Smooth muscle cell of the coronary artery (primary cell): Measurements from ENCODE around the gene CNIH2. TPM values are rescaled to one million over a fixed set of nuclear protein-coding genes. Genes with fewer than 3 reads are reported as not detected.

ENCODE experiments used
- total RNA-seq: library from RNA; depleted of rRNA; stranded (reverse); fragments of >200 nt; gene quantifications from 2 replicates; pipeline ENCODE4 v1.2.3, GENCODE V29; 2014; ENCODE audit warnings: low replicate concordance

Gene CNIH2
- total RNA-seq: 0.45 TPM in 1 of 2 replicates, not detected in the other

DNA sequence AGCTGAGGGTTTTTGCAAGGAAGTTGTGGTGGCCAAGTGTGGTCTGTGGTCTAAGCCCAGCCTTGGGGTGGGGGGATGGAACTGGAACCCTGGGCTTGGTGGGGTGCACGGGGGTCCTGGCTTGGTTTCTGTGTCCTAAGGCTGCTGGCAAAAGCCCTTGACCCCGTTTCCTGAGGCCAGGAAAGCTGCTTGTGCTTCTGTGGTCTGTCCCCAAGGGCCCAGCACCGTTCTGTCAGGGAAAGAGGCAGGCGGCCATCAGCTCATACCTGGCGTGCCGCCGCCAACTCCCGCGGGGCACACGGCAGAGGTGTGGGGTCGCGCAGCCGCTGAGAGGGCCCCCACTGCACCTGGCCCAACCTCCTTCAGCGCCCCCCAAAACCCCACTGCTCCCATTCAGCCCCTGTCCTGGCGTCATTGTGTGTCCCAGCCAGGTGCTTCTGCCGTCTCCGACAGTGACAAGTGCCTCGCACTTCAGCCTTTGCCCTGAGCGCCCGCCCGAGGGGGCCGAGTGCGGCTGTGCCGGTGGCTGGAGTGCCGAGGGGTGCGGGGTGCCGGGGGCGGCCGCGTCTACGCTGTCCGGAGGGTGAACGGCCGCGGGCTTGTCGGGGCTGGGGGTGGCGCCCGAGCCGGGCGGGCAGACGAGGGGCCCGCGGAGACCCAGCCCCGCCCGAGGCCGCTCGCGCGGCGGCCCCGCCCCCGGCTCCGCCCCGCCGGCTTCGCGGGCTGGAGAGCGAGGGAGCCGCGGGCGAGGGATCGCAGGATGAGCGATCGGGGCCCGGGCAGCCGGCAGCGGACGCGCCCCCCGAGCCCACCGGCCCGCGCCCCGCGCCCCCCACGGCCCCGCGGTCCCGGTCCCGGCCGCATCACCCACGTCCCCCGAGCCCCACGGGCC lies at the start of gene CNIH2:
Gene CNIH2 (plus strand): TSS at position 705 of the 892 bp plus-strand sequence. CDS start 282 bp downstream, outside the sequence.

DNA sequence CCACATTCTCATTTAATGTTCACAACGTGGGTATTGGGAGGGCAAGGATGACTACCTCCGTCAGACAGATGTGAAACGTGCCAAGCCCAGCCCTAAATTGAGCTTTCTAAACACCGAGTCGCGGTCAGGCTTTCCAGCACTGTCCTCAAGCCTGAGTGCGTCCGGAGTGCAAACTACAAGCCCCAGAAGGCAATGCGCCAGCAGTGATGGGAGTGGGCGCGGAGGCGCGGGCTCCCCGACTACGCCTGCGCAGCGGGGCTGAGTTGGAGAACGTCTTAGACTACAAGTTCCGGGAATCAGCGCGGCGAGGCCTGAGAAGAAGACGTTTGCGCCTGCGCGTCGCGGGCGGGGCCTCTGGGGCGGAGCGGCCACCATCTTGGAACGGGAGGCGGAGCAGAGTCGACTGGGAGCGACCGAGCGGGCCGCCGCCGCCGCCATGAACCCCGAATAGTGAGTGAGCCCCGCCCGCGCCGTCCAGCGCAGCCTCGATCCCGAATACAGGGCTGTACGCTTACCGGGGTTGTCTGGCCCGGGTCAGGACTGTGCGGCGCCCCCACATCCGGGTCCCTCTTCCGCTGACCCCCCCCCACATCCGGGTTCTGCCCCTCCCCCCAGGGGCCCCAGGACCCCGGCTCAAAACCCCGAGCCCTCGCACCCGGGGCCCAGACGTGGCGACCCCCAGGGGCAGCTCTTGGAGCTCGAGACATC lies 9.6 kb upstream of the CNIH2 start, which contains the start of gene RAB1B:
Gene RAB1B (plus strand): TSS at position 396 of the 708 bp plus-strand sequence. CDS start 41 bp downstream, at position 437.

GRCh38 chr11:66288671-66289547 lies 10.9 kb downstream of the CNIH2 start, which contains the start of gene YIF1A:
TSS of gene YIF1A (minus strand) at chr11:66289143. CDS start at chr11:66288985, 158 bp downstream.

GRCh38 chr11:66291706-66292542 lies 13.9 kb downstream of the CNIH2 start, which contains the start of gene TMEM151A:
TSS of gene TMEM151A (plus strand) at chr11:66291894. CDS start at chr11:66292014, 120 bp downstream.

DNA sequence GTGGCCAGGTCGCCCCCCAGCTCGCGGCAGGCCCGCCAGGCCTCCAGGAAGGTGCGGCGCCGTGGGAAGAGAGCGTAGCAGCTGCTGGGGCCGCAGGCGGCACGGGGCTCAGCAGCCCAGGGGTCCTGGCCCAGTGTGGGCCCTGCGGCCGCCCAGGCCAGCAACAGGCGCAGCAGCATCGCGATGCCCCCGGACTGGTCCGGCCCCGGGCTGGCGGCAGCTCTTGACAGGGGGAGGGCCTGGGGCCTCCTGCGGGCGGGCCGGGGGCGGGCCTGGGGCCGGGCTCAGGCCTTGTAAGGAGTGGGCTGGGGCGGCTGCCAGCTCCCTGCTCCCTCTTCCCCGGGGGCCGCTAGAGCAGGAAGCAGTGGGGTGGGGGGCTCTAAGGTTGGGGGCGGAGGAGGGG lies 38.9 kb downstream of the CNIH2 start, which contains the start of gene CD248:
Gene CD248 (minus strand): TSS at position 196 of the 403 bp plus-strand sequence. CDS start 17 bp downstream, at position 179.

Other genes starting within 250 kb of the CNIH2 start
- 0.38 TPM in 1 of 2 replicates, not detected in the other for gene GAL3ST3, start 229.0 kb upstream of the CNIH2 start, total RNA-seq
- 71.4 and 114 TPM in 2 replicates for gene SF3B2, start 225.8 kb upstream of the CNIH2 start, total RNA-seq
- gene PACS1, start 207.9 kb upstream of the CNIH2 start, total RNA-seq: 53.6 and 59.8 TPM in 2 replicates
- gene KLC2, start 20.5 kb upstream of the CNIH2 start, total RNA-seq: 16.4 TPM in 2 replicates
- 53.5 and 63.5 TPM in 2 replicates for gene RAB1B, start 9.5 kb upstream of the CNIH2 start, total RNA-seq
- gene YIF1A, start 11.0 kb downstream of the CNIH2 start, total RNA-seq: 199 and 284 TPM in 2 replicates
- gene TMEM151A, start 13.7 kb downstream of the CNIH2 start, total RNA-seq: 0.08 and 0.23 TPM in 2 replicates
- 2.6 and 108 TPM in 2 replicates for gene CD248, start 38.9 kb downstream of the CNIH2 start, total RNA-seq
- 6.8 and 9.7 TPM in 2 replicates for gene RIN1, start 58.3 kb downstream of the CNIH2 start, total RNA-seq
- gene BRMS1, start 66.9 kb downstream of the CNIH2 start, total RNA-seq: 45.7 and 53.4 TPM in 2 replicates
- 23.0 and 36.9 TPM in 2 replicates for gene B4GAT1, start 69.5 kb downstream of the CNIH2 start, total RNA-seq
- 0.08 TPM in 1 of 2 replicates, not detected in the other for gene SLC29A2, start 93.6 kb downstream of the CNIH2 start, total RNA-seq
- gene NPAS4, start 142.9 kb downstream of the CNIH2 start, total RNA-seq: not detected in 2 replicates
- gene MRPL11, start 160.7 kb downstream of the CNIH2 start, total RNA-seq: 20.7 and 38.6 TPM in 2 replicates
- 8.8 and 20.0 TPM in 2 replicates for gene PELI3, start 188.7 kb downstream of the CNIH2 start, total RNA-seq
- 28.5 and 67.1 TPM in 2 replicates for gene DPP3, start 202.3 kb downstream of the CNIH2 start, total RNA-seq
- 18.4 and 27.6 TPM in 2 replicates for gene BBS1, start 232.5 kb downstream of the CNIH2 start, total RNA-seq